Inflammatory macrophage treated with lipopolysaccharide for 1 hour (primary cell): Measurements from ENCODE around the gene NDUFS6.
"Not testable (repeated sequence)": the region's sequence is repeated elsewhere in the genome, so short reads cannot be mapped to it uniquely, and the experiment has no call there.

Source experiments
- DNase-seq, 2 donors: peaks; one replicate each; pipeline ENCODE4 v3.0.0-alpha.2; 2020 to 2022

NDUFS6 gene

DNA sequence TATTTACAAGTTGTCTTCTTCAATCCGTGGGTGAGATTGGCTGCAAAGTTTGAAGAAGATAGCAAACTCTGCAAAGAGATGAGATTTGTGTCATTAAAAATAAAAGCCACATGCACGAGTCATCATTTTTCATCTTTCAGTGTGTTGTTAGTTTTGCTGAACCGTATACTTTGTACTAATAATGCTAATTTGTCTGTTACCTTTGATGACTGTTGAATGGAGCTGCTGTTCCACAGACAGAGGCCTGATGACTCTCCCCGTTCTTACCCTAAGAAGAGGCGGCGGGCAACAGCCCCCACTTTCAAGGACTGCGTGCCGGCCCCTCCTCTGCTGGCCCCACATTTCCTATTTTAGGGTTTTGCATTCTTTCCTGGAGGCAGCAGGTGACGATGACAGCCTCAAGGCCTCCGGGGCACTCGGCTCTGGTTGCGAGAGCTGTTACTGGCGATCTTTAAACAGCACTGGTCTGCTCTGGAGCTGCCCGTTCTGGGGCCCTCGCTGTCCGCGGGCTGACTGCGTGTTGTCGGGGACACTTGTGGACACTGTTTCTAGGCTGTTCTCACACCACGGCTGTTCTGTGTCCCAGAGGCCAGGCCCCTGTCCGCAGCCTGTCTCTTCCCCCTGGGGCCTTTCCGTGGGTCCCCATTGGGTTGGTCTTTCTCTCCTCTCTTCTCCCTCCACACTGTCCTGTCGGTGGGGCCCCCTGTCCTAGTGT is 35.1 kb downstream of the NDUFS6 start:
- no peak for DNase-seq

DNA sequence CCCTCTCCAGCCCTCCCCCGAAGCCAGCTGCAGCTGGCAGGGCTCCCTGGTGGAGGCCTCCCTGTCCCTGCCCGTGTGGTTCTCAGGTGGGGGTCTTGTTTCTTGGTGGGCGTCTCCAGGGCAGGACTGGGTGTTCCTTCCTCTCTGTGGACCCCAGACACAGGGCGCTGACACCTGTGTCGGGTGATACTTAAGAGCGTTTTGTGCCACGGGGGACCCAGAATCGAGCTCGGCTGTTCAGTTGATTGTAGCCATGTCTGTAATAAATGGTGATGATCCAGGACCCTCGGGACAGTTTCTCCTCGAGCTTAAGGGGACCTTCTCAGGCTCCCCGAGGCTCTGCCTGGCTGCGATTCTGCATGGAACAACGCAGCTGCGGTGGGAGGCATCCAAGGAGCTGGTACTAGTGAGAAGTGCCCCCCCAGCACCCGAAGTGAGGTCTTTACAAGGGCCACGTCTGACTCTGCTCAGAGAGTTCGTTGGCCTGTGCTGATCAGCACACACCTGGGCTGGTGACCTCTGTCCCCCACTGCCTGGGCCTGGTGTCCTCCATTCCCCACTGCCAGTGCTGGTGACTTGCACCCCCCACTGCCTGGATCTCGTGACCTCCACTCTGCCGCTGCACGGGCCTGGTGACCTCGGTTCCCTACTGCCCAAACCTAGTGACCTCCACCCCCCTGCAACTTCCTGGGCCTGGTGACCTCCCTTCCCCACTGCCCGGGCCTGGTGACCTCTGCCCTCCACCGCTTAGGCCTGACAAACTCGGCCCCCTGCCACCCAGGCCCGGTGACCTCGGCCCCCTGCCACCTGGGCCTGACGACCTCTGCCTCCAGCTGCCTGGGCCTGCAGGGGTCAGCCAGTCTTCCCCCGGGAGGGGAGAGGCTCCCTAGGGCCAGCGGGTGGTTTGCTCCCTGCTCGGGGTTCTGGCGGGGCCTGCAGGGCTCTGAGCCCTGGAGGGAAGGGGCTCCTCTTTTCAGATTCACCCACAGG is 36.0 kb downstream of the NDUFS6 start:
- DNase-seq, result no peak

DNA sequence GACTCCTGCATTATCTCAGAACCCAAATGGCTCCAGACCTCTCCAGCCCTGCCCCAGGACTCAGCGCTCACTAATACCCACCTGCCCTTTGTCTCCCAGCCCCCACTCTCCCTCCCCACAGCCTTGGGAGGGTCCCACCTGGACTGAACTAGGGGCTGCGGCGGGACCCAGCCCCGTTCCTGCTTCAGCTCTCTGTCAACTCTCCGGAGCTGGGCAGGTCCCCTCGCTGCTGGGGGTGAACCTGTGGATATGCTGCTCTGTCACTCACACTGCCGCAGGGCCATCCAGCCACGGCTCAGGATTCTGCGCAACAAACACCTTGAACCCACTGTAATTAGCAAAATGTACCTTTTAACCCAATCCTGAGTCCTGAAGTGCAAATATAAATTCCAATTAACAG is 36.8 kb downstream of the NDUFS6 start:
- no peak for DNase-seq

DNA sequence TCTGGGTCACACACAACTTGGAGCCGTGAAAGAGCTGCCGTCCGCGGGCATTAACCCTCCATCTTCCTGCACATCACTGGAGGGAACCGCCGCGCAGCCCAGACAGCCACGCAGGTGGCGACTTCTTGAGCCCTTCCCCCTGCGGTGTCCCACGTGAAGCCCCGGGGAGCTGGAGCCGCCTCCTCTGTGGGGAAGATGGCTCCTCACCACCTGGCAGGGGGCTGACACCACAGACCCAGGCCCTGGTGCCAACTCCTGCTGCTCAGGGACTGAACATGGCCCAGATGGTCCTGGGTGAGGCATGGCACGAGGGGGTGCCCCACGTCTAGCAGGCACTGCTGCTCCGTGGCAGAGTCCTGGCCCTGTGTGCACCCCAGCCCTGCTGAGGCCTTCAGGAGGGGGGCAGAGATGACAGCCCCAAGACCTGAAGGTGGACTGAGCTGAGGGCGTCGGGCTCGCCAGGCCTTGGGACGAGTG is 38.9 kb downstream of the NDUFS6 start:
- no peak for DNase-seq

DNA sequence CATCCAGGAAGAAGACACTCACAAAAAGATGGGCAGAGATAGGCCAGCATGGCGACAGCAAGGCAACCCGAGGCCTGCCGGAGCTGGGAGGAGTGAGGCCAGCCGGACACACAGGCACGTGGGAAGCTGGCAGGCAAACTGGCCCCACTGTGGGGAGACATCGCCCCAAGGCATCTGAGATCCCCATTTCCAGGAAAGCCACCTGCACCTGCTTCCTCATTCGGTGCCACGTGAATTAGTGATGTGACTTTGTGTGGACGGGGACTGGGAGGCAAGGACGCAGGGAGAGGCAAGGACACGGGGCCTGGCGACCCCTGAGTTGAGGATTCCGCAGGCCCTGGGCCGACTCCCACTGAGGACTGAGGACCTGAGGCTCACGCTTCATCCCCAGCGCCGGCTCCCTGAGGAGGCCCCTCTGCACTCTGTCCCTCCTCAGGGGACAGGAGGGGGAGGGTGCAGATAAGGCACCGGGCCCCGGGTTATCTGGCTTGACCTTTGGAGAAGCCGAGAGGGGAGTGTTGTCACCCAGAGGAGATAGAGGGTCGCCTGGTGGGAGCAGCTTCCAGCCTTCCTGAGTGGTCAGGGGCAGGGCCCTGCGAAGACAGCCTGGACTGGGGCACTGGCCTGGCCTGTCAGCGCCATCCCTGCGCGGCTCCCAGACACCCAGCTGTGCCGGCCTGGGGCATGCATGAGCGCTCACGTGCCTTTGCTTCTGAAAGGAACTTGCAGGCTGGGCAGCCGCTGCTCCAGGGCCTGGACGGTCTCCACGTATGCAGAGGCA is 39.7 kb downstream of the NDUFS6 start:
- no peak for DNase-seq

DNA sequence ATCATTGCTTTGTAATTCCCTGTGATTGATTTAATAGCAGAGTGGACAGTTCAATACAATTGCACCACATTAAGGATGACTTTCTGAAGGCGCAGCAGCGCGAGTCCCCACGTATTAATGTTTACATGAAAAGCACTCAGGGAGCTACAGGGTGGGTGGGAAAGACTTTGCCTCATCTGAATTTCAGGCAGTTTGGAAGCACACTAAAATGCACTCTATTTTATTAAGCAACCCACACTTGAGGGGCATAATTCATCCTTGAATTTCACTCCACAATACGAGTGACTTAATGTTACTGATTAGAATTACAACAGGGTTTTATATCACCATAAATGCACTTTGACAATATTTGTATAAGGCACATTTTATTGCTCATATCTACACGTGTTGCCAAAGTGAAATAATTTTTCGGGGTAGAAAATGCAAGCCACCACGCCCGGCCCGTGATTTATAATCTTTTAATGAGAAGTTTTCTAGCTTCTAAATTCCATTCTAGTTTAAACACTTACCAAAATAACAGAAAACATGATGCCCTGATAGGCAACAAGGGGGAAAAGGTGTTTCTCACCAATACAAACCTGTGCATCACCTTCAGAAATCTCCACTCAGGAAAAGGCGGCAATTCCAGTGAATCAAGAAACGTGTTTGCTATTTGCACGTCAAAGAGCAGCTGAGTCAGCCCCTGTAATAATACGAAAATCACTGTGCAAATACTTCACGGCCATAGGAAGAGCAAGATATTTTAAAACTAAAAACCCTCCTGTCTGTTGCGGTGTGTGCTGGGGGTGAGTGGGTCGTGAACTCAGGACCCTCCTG is 41.0 kb downstream of the NDUFS6 start:
- DNase-seq, result no peak

DNA sequence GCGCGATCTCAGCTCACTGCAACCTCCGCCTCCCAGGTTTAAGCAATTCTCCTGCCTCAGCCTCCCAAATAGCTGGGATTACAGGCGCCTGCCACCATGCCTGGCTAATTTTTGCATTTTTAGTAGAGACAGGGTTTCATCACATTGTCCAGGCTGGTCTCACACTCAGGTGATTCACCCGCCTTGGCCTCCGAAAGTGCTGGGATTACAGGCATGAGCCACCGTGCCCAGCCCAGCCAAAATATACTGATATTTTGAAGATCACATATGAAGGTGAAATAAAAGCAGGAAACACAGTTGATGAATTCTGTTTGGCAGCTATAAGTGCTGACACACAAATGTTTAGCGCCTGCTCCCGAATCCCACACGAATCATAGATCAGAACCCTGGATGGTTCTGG is 42.6 kb downstream of the NDUFS6 start:
- not testable (repeated sequence) for DNase-seq

DNA sequence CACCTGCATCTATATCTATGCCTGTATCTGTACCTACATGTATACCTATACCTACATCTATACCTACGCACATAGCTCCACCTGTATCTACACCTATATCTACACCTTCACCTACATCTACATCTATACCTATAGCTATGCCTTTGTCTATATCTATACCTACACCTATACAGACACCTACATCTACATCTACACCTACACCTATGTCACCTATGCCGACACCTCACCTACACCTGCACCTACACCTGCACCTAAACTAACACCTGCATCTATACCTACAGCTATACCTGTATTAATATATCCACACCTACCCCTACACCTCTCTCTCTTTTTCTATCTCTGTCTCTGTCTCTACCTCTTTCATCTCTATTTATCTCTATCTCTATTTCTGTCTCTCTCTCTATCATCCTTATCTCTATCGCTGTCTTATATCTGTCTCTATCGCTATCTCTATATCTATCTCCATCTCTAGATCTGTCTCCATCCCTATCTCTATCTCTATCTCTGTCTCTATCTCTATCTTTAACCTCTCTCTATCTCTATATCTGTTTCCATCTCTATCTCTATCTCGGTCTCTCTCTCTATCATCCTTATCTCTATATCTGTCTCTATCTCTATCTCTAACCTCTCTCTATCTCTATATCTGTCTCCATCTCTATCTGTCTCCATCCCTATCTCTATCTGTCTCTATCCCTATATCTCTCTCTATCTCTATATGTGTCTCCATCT is 43.7 kb downstream of the NDUFS6 start:
- no peak for DNase-seq

DNA sequence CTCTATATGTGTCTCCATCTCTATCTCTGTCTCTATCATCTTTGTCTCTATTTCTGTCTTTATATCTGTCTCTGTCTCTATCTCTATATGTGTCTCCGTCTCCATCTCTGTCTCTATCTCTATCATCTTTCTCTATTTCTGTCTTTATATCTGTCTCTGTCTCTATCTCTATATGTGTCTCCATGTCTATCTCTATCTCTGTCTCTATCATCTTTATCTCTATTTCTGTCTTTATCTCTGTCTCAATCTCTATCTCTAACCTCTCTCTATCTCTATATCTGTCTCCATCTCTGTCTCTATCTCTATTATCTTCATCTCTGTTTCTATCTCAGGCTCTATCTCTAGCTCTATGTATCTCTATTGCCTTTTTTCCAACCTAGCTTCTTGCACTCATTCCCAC is 44.5 kb downstream of the NDUFS6 start:
- no peak for DNase-seq

DNA sequence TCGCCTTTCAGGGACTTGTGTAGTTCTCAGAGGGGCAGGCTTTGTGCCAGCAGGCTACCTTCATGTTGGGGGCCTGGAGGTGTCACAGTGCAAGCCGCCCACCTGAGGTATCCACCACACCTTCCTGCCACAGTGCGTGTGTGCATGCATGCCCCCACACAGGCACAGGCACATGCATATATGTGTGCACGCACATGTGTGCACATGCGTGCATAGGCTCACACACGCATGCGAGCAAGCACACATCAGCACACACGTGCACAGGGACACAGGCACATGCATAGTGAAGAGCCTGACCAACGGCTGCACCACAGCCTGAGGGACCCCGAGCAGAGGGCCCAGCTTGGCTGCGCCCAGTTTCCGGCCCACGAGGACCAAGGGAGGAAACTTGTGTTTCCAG is 45.4 kb downstream of the NDUFS6 start:
- no peak for DNase-seq

DNA sequence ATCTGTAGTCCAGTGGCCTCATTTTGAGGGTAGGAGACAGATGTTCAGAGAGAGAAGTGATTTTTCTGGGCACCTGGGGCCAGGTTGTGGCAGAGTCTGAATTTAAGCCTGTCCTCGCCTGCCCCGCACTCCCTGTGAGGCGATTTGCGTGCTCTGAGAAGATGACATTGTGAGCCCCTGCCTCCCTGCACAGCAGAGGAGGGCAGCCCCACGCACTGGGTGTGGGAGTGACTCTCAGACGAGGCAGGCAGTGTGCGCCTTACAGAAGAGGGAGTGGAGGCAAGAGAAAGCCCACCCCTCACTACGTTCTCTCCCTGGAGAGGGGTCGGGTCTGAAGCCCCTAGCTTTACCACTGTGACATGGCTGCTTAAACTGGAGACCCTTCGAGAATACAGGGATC is 45.8 kb downstream of the NDUFS6 start:
- DNase-seq, result no peak

DNA sequence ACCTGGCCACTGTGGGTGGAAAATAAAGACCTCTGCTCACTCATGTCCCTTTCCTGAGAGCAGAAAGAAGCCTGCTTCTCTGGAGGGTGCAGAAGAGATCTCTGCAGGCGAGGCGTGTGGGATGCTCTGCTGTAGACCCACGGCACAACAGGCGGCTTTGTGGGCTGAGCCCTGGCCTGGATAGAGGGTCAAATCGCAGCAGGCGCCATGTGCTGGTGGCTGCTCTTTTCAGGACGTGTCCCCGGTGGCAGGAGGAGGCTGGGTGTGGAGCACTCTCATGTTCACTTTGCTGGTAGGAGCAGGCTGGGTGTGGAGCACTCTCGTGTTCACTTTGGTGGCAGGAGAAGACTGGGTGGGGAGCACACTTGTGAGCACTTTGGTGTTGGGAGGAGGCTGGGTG is 46.4 kb downstream of the NDUFS6 start:
- DNase-seq, result no peak

DNA sequence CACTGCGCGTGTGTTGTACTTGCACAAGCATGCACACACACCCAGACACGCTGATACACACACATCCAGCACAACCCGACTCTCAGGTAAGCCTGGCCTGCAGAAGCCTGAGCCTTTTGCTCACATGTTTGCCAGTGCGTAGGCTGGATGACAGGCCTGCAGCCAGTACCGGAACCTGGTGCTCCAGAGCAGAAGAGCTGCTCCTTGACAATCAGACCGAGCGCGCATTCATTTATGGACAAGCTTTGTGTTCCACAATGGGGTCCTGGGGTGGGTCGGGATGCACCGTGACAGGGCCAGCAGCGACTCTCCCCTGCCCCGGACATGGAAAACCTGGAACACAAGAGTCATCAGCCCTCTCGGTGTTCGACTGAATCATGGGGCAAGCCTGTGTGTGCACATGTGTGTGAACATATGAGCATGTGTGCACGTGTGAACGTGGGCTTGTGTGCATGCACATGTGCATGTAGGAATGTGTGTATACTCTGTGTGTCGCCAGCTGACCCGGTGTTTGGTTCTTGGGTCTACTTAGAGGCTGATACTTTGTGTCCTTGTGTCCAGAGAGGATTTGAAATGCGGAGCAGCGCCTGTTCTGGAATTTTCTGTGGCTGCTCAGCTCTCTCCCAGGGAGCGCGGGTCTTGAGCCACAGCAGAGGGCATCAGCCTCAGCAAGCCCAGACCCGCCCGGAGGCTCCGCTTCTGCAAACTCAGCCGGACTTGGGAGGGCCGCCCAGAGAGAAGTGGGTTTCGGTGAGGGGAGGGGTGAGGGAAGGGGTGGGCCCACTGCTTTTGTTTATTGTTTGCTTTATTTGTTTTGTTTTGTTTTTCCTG is 49.3 kb downstream of the NDUFS6 start:
- no peak for DNase-seq

DNA sequence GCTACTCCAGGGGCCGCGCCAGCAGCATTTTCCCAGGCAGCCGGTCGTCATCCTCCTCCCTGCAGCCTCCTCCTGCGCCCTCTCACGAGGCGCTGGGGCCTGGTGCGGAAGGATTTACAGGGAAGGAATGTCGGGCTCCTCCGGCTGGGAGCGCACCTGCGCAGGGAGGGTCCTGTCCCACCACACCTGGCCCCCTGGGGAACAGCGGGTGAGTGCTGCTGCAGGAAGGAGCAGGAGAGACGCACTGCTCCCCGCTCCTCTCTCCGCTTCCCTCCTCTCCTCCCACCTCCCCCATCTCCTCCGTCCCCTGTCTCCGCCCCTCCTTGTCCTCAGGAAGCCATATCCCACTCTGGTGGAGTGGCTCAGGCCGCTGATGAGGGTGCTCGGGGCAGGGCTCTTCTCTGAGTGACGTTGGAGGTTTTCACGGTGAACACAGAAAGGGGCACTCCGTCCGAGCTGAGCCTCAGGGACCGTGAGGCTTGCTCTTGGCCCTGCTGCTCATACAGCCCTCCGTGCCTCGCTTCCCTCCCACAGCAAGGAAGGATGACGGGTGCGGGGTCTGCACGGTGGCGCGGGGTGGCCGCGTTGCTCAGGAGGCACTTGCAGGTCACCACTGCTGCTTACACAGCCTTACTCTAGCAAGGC is 50.2 kb downstream of the NDUFS6 start:
- no peak for DNase-seq

DNA sequence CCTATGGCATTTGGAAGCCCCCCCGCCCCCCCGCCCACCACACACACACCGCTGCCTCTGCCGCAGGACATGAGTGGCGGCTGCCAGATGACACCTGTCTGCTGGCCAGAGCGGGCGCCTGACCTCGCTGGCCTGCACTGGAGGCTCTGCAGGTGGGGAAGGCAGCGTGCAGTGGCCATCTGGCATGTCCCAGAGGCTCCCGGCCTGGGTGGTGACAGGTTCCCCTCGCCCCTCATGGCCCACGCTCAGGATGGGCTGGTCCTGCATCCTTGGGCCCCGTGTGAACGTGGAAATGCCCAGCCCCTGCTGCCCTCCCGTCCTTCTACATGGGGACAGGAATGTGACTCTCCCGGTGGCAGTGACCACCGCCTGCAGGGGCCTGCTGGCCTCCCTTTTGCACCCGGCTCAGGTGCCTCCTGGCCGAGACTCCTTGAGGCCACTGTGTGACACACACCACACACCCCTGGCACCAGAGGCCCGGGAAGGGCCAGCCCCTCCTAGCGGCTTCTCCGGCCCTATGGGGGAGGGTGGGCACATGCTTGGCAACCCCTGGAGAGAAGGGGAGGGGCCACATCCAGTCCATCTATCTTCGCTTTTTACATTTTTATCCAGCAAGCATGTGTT is 51.2 kb downstream of the NDUFS6 start:
- DNase-seq, result no peak

DNA sequence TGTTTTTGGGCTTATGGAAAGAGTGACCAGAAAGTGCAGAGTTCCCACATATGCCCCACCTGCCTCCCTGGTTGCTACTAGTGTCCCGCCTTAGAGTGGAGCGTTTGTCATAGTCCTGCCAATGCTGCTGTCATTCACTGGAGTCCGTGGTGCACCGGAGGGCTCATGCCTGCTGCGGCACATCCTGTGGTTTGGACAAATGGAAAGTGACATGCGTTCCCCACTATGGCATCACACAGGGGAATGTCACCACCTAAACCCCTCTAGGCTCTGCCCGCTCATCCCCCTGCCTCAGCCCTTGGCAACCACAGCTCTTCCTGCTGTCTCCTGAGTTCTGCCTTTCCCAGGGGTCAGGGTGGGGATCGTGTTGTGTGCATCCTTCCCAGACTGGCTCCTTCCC is 52.3 kb downstream of the NDUFS6 start:
- DNase-seq, result no peak

DNA sequence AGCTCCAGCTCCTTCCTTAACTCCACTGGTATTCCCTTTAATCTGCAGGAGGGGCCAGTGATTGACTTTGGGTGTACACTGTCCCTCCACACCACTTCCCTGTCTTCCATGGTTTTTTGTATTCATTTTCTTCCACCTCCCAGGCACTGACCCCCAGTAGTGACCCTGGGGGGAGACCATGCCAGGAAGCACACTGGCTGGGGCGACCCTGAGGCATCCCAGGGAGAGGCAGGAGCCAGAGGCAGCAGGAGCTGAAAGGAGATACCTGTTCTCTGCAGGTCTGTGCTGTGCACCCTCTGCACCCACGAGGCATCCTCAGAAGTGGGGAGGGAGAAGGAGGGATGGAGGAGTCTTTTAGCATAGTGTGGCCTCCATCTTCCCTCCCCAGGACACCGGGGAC is 53.9 kb downstream of the NDUFS6 start:
- no peak for DNase-seq

DNA sequence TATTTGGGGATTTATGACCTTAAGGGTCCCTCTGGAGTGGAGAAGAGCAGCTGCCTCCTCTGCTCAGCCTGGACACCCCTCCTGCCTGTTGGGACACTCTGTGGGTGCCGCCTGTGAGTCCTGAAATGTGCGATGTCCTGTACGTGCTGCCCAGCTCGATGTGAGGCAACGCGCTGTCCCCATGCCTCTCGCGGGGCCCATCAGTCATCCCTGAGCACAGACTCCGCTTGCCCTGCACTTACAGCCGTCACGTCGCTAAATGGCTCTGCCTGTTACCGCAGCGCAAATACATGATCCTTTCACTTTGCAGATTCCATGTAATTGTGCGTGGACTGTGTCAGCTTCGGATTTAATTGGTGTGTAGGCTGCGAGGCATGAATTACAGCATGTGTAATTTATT is 54.4 kb downstream of the NDUFS6 start:
- no peak for DNase-seq

DNA sequence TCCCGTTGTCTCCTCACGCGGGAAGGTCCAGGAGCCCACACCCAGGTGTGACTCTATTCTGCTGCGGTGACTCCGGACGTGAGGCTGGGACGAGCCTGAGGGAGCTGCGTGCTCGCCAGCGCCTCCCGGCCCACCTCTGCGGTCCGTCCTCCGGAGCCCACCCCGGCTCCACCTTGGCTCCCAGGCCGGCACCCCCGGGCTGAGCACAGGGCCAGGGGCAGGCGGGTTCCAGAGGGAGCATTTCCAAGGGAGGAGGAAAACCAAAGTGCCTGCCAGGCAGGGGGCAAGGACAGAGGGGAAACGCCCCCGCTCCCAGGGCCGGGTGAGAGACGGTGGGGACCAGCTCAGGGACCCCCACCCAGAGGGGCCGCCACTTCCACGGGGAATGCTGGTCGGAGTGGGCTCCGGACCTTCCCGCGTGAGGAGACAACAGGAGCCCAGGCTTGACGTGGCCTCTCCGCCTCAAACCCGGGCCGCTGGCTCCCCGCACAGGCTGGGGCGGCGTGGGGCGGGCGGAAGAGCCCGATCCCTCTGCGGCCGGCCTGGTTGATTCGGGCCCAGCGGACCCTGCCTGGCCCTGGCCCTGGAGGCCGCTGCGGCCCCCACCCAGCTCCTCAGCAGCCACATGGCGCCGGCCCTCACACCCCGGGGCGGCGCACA is 55.5 kb downstream of the NDUFS6 start:
- DNase-seq, result no peak
